GM10248 (cell line): Measurements from ENCODE around the gene BLOC1S2.

Experiments
- CTCF ChIA-PET: fragments of 300-600 bp; sonication (Branson Sonifier 250); formaldehyde crosslinking; extraction: SDS; loops from one replicate; lab custom pipeline; 2021; ENCODE audit warnings: antibody characterized with exemption; lab: Yijun Ruan, JAX
- POLR2A ChIA-PET: fragments of 350-650 bp; sonication (Branson Sonifier 250); formaldehyde crosslinking; extraction: SDS; loops from one replicate; lab custom pipeline; 2020; ENCODE audit warnings: antibody characterized with exemption; lab: Yijun Ruan, JAX
- DNase-seq: peaks from one replicate; pipeline ENCODE4 v3.0.0; 2012; ENCODE audit errors: extremely low spot score
- TF ChIP-seq, protein P1 (sequence below): IDR thresholded peaks from 2 replicates; pipeline ENCODE4 v1.5.1; 2012; ENCODE audit warnings: mild to moderate bottlenecking, low read depth; ENCODE audit errors: extremely low read depth, missing control alignments, control extremely low read depth

Gene BLOC1S2

DNA sequence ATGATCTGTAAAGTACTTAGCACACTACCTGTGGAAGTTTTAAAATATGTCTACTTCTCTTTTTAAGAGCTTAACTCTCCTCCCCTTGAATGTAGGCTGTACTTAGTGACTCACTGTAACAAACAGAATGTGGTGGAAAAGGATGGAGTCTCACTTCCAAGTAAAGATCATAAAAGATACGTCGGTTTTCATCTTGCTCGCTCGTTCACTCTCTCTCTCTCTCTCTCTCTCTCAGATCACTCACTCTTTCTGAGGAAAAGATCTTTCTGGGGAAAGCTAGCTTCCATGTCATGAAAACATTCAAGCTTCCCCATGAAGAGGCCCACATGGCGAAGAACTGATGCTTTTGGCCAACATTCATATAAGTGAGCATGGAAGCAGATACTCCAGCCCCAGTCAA lies 62.6 kb downstream of the BLOC1S2 start:
- CTCF ChIA-PET: interaction anchor here (1.2 to 1.7 kb wide), 4 partner anchors 11 to 72 kb away, joined by 3 to 4 read pairs (median 3); no protein-coding TSS in a partner anchor
- DNase-seq: no peak
- POLR2A ChIA-PET: no interaction called here
- TF ChIP-seq, protein P1, sequence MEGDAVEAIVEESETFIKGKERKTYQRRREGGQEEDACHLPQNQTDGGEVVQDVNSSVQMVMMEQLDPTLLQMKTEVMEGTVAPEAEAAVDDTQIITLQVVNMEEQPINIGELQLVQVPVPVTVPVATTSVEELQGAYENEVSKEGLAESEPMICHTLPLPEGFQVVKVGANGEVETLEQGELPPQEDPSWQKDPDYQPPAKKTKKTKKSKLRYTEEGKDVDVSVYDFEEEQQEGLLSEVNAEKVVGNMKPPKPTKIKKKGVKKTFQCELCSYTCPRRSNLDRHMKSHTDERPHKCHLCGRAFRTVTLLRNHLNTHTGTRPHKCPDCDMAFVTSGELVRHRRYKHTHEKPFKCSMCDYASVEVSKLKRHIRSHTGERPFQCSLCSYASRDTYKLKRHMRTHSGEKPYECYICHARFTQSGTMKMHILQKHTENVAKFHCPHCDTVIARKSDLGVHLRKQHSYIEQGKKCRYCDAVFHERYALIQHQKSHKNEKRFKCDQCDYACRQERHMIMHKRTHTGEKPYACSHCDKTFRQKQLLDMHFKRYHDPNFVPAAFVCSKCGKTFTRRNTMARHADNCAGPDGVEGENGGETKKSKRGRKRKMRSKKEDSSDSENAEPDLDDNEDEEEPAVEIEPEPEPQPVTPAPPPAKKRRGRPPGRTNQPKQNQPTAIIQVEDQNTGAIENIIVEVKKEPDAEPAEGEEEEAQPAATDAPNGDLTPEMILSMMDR: no peak
